Ramos (cell line): Measurements from ENCODE around the gene NIPAL3.
"Not testable (repeated sequence)": the region's sequence is repeated elsewhere in the genome, so short reads cannot be mapped to it uniquely, and the experiment has no call there.

ENCODE experiments used
- in situ Hi-C: fragments of 300-500 bp; cut with MboI; formaldehyde crosslinking; loops from one replicate; pipeline ENCODE4 v1.14.3; 2022; ENCODE audit warnings: low sequenced_read_pairs; ENCODE audit not compliant: unreplicated experiment

The NIPAL3 gene

GRCh38 chr1:24483441-24483840 lies 67.8 kb downstream of the NIPAL3 start:
- in situ Hi-C loops, result no loop called here

- in situ Hi-C loops, result no loop called here
Measured at GRCh38 chr1:24484199-24484598, 68.6 kb downstream of the NIPAL3 start.

GRCh38 chr1:24486331-24487065 lies 70.9 kb downstream of the NIPAL3 start:
- in situ Hi-C loops, result no loop called here

DNA sequence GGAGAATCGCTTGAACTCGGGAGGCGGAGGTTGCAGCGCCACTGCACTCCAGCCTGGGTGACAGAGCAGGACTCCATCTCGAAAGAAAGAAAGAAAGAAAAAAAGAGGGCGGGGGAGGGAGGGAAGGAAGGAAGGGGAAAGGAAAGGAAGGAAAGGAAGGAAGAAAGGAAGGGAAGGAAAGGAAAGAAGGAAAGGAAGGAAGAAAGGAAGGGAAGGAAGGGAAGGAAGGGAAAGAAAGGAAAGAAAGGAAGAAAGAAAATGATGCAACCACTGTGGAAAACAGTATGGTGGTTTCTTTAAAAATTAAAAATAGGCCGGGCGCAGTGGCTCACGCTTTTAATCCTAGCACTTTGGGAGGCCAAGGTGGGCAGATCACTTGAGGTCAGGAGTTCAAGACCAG lies 71.9 kb downstream of the NIPAL3 start:
- in situ Hi-C loops, result no loop called here

DNA sequence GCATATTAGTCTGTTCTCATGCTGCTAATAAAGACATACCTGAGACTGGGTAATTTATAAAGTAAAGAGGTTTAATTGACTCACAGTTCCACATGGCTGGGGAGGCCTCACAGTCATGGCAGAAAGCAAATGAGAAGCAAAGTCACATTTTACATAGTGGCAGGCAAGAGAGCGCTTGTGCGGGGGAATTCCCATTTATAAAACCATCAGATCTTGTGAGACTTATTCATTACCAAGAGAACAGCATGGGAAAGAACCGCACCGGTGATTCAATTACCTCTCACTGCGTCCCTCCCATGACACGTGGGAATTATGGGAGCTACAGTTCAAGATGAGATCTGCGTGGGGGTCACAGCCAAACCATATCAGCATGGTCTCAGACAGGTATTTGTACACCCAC lies 72.6 kb downstream of the NIPAL3 start:
- in situ Hi-C loops, result not testable (repeated sequence)

GRCh38 chr1:24489674-24490073 lies 74.1 kb downstream of the NIPAL3 start:
- in situ Hi-C loops, result no loop called here

DNA sequence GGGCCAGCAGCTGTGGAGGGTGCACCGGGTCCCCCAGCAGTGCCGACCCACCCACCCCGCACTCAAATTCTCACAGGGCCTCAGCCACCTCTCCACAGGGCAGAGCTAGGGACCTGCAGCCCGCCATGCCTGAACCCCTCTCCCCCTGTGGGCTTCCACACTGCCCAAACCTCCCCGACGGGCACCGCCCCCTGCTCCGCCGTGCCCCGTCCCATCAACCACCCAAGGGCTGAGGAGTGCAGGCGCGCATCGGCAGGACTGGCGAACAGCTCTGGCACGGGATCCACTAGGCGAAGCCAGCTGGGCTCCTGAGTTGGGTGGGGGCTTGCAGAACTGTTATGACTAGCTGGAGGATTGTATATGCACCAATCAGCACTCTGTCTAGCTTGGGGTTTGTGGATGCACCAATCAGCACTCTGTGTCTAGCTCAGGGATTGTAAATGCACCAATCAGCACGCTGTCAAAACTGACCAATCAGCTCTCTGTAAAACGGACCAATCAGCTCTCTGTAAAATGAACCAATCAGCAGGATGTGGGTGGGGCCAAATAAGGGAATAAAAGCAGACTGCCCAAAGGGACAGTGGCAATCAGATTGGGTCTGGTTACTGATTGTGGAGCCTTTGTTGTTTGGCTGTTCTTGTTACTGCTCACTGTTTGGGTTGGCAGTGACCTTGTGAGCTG lies 74.6 kb downstream of the NIPAL3 start:
- in situ Hi-C loops, result no loop called here

DNA sequence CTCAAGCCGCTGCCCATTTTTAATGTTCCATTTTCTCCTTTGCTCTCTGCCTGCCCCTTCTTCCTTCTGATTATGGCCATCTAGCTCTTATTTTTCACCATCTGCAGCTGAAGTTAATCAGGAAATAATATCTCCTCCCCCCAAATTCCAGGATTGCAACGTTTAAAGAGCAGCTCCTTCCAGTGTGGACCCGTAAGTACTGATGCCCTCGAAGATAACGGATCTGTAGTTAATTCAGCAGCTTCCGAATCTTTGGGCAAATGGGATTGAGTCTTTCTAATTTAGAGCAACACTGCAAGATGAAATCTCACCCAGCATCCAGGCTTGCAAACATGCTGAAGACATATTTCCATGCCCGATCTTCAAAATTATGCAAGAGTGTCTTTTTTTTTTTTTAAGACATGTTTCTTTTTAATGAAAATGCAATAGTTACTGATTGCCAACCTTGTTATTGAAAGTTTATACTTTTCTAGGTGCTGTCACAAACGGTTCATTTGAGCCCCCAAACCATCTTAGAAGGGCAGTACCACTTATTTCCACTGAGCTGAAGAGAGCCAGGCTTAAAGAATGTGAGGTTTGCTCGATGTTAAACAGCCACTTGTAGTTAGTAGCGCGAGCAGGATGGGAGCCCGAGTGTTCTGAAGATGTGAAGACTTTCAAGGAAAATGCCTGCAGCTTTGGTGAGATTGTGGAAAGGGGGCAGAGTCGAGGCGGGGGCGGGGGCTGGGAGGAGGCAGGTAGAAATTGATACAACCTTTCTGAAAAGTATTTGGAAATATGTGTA lies 76.2 kb downstream of the NIPAL3 start:
- in situ Hi-C loops, result no loop called here

DNA sequence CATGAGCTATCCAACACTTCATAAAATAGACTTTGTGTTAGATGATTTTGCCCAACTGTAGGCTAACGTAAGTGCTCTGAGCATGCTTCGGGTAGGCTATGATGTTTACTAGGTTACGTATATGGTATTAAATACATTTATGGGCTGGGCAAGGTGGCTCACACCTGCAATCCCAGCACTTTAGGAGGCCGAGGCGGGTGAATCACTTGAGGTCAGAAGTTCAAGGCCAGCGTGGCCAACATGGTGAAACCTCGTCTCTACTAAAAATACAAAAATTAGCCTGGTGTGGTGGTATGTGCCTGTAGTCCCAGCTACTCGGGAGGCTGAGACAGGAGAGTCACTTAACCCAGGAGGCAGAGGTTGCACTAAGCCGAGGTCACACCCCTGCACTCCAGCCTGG lies 77.3 kb downstream of the NIPAL3 start:
- in situ Hi-C loops, result not testable (repeated sequence)

- in situ Hi-C loops, result no loop called here
Measured at GRCh38 chr1:24493785-24494184, 78.2 kb downstream of the NIPAL3 start.

GRCh38 chr1:24498589-24498988 lies 83.0 kb downstream of the NIPAL3 start:
- in situ Hi-C loops, result no loop called here

GRCh38 chr1:24500448-24501048 lies 84.9 kb downstream of the NIPAL3 start:
- in situ Hi-C loops, result no loop called here

- in situ Hi-C loops, result no loop called here
Measured at GRCh38 chr1:24501371-24502064, 85.9 kb downstream of the NIPAL3 start.

DNA sequence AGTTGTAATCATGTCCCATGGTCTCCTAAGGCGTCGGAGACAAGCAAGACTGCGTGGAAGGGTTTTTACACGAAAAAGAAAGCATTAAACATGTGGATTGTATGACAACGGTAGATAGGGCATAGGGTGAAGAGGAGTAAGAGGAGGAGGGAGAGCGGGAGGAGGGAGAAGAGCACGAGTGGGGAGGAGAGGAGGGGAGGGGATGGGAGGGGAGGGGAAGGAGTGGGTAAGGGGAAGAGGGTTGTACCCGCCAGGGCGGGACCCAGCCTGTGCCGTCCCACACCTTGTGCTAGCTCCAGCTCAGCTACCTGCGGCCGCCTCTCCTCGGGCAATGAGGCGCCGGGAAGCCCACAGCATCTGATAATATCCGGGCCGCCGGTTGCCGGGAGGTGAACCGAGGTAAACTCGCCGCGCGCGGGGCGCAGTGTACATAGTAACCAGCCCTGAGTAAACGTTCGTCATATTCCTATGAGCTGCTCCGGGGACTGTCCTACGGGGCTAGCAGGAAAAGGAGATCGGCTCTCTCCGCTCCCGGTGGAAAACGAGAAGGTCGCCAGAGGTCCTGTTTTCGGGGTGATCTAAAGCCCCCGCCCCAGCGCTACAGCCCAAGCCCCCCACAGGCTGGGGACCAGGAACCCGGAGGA lies 86.6 kb downstream of the NIPAL3 start:
- in situ Hi-C loops, result no loop called here

DNA sequence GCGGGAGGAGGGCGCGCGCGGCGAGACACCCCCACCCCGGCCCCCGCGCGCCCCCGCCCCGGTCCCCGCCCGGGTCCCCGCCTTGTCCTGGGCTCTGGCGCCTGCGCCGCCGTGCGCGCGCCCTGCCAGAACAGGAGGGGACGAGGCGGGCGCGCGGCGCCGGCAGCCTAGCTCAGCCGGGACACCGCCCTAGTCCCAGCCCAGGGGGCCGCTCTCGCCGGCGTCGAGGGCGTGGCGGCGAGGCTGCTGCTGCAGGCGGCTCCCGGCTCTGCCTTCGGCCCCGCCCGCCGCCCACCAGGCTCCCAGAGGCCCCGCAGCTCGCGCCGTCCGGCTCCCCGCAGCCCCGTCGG lies 87.1 kb downstream of the NIPAL3 start, which contains the start of gene RCAN3:
Gene RCAN3, plus strand, starts transcription at position 128 of the 350 bp plus-strand sequence. CDS start 11,537 bp downstream, outside the sequence.
- in situ Hi-C loops, result no loop called here

DNA sequence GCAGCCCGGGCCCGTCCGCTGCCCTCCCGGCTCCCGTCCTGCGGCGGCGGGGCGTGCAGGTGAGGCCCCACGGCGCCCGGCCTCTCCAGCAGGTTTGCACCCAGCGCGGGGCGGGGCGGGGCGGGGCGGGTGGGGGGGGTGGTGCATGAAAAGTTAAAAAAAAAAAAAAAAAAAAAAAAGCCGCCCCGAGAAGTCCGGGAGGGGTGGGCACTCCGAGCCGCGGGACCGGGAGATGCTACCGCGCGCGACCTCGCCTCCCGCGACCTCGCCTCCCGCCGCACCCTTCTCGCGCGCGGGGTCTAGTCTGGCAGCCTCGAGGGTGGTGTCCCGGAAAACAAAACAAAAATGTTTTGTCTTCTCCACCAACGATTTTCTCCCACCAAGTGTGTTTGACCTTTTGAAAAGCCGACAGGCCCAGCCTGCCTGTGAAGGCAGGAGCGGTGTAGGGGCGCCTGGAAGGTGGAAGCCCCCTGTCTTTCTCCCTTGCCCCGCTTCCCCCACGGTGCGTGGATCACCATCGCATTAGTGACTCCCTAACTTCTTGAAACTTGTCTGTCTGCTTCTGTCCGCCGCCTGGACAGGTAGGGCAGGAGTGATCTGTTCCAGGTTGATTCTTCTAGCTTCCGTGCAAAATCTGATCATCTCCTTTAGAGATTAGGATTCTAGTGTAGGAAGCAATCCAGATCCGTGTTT lies 87.6 kb downstream of the NIPAL3 start:
- in situ Hi-C loops, result no loop called here

GRCh38 chr1:24503870-24504523 lies 88.4 kb downstream of the NIPAL3 start:
- in situ Hi-C loops, result no loop called here

DNA sequence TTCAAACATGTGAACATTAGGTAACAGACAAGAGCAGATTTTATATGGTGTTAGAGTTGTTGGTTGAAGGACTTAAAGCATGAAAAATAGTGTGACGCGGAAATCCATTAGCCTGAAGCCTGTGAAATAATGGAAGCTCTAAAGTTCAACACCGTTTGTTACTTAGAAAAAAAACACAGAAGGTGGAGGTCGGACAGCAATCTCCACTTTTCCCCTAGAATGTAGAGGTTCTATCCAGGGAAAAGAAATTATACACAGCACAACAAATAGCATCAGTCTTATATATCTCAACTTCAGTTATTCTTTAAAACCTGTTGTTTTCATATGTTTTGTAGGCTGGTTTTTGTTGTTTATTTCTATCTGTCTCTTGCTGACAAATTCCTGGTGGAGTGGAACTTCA lies 89.0 kb downstream of the NIPAL3 start:
- in situ Hi-C loops, result no loop called here

GRCh38 chr1:24505816-24506215 lies 90.2 kb downstream of the NIPAL3 start:
- in situ Hi-C loops, result no loop called here
